ENCODE results near the gene CYP2W1.
A peak's percentile ranks its signal among the peaks of the same experiment; 100 is the strongest.

CYP2W1 gene

GRCh38 chr7:1017586-1018333 lies 34.8 kb downstream of the CYP2W1 start:
- no peak for DNase-seq

- no peak for DNase-seq
Measured at GRCh38 chr7:1018334-1018695, 35.3 kb downstream of the CYP2W1 start.

- DNase-seq: no peak
Measured at GRCh38 chr7:1019255-1019785, 36.3 kb downstream of the CYP2W1 start.

- no peak for DNase-seq
Measured at GRCh38 chr7:1019789-1020610, 37.0 kb downstream of the CYP2W1 start.

GRCh38 chr7:1020849-1021251 lies 37.9 kb downstream of the CYP2W1 start:
- no peak for DNase-seq

GRCh38 chr7:1021366-1021765 lies 38.4 kb downstream of the CYP2W1 start:
- DNase-seq: no peak

GRCh38 chr7:1021931-1022330 lies 39.0 kb downstream of the CYP2W1 start:
- DNase-seq: no peak

- DNase-seq: no peak
Measured at GRCh38 chr7:1022356-1022755, 39.4 kb downstream of the CYP2W1 start.

- no peak for DNase-seq
Measured at GRCh38 chr7:1022801-1023465, 40.0 kb downstream of the CYP2W1 start.

- peak; percentile 78 for DNase-seq
Measured at GRCh38 chr7:1024331-1024841, 41.4 kb downstream of the CYP2W1 start.

- peak; percentile 10 for DNase-seq
Measured at GRCh38 chr7:1024876-1025742, 42.1 kb downstream of the CYP2W1 start.

GRCh38 chr7:1025743-1026581 lies 43.0 kb downstream of the CYP2W1 start:
- DNase-seq: no peak

GRCh38 chr7:1026721-1027161 lies 43.8 kb downstream of the CYP2W1 start:
- no peak for DNase-seq

GRCh38 chr7:1027242-1028043 lies 44.5 kb downstream of the CYP2W1 start:
- no peak for DNase-seq

GRCh38 chr7:1028044-1028770 lies 45.2 kb downstream of the CYP2W1 start:
- DNase-seq: peak; percentile 92

GRCh38 chr7:1028775-1029636 lies 46.0 kb downstream of the CYP2W1 start:
- peak; percentile 87 for DNase-seq

- no peak for DNase-seq
Measured at GRCh38 chr7:1029637-1030443, 46.9 kb downstream of the CYP2W1 start.
